Prostate gland (tissue), 2 donors: ENCODE results near the gene NPR2. TPM values are rescaled to one million over a fixed set of nuclear protein-coding genes. Genes with fewer than 3 reads are reported as not detected.

Source experiments
- DNase-seq: peaks from one replicate; pipeline ENCODE4 v3.0.0-alpha.2; 2019; ENCODE audit warnings: low spot score
- H3K27ac ChIP-seq, 2 donors: fragments of 200-600 bp; sonication (generic); 2 replicates each; pipeline ENCODE4 v1.5.1; 2017 to 2019
- H3K27me3 ChIP-seq: fragments of 200-600 bp; sonication (generic); replicated peaks from 2 replicates; pipeline ENCODE4 v1.5.1; 2019; ENCODE audit not compliant: insufficient read depth
- H3K36me3 ChIP-seq, 2 donors: fragments of 200-600 bp; sonication (generic); 1 replicate in 1 of 2; 2 replicates in 1 of 2; pipeline versions ENCODE4 v1.5.1 to v1.8.1; 2017 to 2019
- H3K4me1 ChIP-seq: fragments of 200-600 bp; sonication (generic); replicated peaks from 2 replicates; pipeline ENCODE4 v1.5.1; 2019
- H3K4me3 ChIP-seq, 2 donors: fragments of 200-600 bp; sonication (generic); 2 replicates each; pipeline ENCODE4 v1.5.1; 2017 to 2019
- H3K9me3 ChIP-seq: fragments of 200-600 bp; sonication (generic); 2 replicates; pipeline ENCODE4 v1.5.1; 2017
- POLR2A ChIP-seq: fragments of 450-650 bp; IDR thresholded peaks from one replicate; pipeline ENCODE4 v1.6.1; 2016; ENCODE audit warnings: antibody characterized with exemption, mild to moderate bottlenecking
- POLR2AphosphoS5 ChIP-seq: sonication (generic); formaldehyde crosslinking; IDR thresholded peaks from one replicate; pipeline ENCODE4 v1.6.1; 2017; ENCODE audit warnings: antibody characterized with exemption
- WGBS: methylation state at CpG from one replicate; pipeline ENCODE4 v1.1.5; 2018; 5-methylcytosine and 5-hydroxymethylcytosine counted together
- intact Hi-C: fragments of 100-400 bp; cut with DNase I; formaldehyde crosslinking; loops from one replicate; pipeline ENCODE4 v1.14.2; 2022
- total RNA-seq, 2 donors: library from RNA; depleted of rRNA; stranded (reverse); fragments of >200 nt; gene quantifications; one replicate each; pipeline ENCODE4 v1.1.0, GENCODE V29; 2016
- TF ChIP-seq, protein P1 (sequence below), 4 experiments: fragments of 200-600 bp in 2 of 4; fragments of 450-650 bp in 2 of 4; sonication (generic) in 2 of 4; IDR thresholded peaks; 1 replicate in 3 of 4; 2 replicates in 1 of 4; pipeline ENCODE4 v1.5.1; 2016 to 2019; ENCODE audit warnings: antibody characterized with exemption in 4 of 4, mild to moderate bottlenecking in 2 of 4, moderate library complexity in 2 of 4

NPR2 gene
- total RNA-seq, 2 donors from 2014 or later = 17.3 to 33.2 TPM

DNA sequence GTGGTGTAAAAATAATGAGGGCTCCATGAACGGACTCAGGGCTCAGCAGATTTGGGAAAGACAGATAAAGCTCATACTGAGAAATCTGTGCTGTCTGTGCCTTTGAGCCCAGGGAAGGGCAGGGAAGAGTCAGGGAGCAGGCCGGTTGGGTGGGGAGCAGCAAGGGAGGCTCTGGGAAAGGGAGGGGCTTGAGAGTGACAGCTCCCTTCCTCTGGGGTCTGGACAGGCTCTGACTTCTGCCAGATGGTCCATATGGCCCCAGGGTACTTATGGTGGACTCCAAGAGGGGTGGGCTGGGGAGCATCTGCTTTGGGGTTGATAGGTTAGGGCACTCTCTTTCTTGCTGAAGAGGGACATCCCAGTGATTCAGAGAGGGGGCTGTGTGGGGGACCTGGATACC is 2.1 kb downstream of the NPR2 start:
- H3K36me3 ChIP-seq = no peaks in the 10 kb centered on the region
- no peaks in the 10 kb centered on the region for H3K9me3 ChIP-seq
- 61% methylated on average over 2 of the region's 2 CpGs for WGBS
- peak overlapping the region in 1 of 2 donors; percentile 67 for H3K27ac ChIP-seq
- intact Hi-C loops = no loop called here
- H3K27me3 ChIP-seq = no peaks in the 10 kb centered on the region
- DNase-seq = no peak
- H3K4me1 ChIP-seq = no peaks in the 10 kb centered on the region
- TF ChIP-seq POLR2AphosphoS5 (no peak), POLR2A (no peak)
- TF ChIP-seq, protein P1, sequence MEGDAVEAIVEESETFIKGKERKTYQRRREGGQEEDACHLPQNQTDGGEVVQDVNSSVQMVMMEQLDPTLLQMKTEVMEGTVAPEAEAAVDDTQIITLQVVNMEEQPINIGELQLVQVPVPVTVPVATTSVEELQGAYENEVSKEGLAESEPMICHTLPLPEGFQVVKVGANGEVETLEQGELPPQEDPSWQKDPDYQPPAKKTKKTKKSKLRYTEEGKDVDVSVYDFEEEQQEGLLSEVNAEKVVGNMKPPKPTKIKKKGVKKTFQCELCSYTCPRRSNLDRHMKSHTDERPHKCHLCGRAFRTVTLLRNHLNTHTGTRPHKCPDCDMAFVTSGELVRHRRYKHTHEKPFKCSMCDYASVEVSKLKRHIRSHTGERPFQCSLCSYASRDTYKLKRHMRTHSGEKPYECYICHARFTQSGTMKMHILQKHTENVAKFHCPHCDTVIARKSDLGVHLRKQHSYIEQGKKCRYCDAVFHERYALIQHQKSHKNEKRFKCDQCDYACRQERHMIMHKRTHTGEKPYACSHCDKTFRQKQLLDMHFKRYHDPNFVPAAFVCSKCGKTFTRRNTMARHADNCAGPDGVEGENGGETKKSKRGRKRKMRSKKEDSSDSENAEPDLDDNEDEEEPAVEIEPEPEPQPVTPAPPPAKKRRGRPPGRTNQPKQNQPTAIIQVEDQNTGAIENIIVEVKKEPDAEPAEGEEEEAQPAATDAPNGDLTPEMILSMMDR (IDR thresholded peaks at IDR 0.05) = no peak
- no peak overlapping the region for H3K4me3 ChIP-seq

DNA sequence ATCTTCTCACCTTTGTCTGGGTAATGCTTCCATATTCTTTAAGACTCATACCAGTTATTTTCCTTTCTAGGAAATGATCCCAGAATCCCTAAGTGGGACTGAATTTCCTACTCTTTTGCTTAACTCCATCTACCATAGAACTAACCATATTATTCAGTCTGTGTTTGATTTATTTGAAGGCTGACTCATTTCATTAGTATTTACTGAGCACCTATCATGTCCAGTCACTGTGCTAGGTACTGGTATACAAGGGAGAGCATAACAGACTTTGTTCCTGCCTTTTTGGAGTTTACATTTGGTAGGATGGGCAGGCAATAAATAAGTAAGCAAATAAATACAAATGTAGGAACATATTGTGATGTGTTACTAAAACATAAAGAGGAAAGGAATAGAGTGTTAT is 4.3 kb downstream of the NPR2 start:
- Histone ChIP-seq H3K4me1 (no peaks in the 10 kb centered on the region), H3K36me3 (no peaks in the 10 kb centered on the region), H3K27me3 (no peaks in the 10 kb centered on the region), H3K4me3 (no peak overlapping the region), H3K9me3 (no peaks in the 10 kb centered on the region), H3K27ac (peak overlapping the region in 1 of 2 donors; percentile 67)
- DNase-seq = no peak
- intact Hi-C loops = no loop called here
- TF ChIP-seq, protein P1 (IDR thresholded peaks at IDR 0.05) = no peak
- peak; percentile 72 for TF ChIP-seq POLR2AphosphoS5

DNA sequence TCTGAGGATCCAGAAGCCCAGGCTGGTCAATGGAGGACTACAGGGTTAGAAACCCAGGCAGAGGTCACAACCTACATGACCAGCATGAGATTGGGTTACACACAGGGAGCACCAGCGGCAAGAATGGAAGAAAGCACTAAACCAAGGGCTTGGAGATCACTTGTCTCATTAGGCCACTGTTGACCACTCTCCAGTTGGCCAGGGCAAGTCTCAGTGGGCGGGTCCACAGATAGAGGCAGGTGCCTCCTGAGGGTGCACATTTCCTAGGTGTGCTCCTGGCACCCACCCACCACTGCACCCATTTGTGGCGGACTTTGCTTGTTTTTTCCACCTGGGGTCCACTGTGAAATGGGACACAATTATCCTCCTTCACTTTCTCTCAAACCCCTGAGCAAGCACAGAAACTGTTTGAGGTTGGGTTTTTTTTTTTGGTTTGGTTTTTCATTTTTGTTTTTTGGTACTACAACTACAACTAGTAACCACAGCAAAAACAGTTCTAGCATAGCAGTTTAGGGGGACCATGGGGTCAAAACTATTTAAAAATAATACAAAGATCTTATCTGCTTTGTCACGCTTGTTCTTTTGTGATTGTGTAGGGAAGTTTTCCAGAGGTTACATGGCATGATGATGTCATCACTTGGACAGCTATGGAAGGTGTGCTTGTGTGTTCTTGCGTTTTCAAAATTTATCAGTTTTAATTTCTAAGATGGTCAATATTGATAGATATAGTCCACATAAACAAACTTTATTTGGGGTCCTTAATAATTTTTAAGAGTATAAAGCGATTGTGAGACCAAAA is 6.1 kb downstream of the NPR2 start:
- H3K27me3 ChIP-seq = no peaks in the 10 kb centered on the region
- TF ChIP-seq POLR2A = no peak
- H3K36me3 ChIP-seq = no peaks in the 10 kb centered on the region
- H3K27ac ChIP-seq = no peak overlapping the region
- WGBS = 71% methylated on average over 6 of the region's 6 CpGs
- no peaks in the 10 kb centered on the region for H3K9me3 ChIP-seq
- intact Hi-C loops = no loop called here
- no peak for DNase-seq
- no peak overlapping the region for H3K4me3 ChIP-seq
- H3K4me1 ChIP-seq = no peaks in the 10 kb centered on the region

DNA sequence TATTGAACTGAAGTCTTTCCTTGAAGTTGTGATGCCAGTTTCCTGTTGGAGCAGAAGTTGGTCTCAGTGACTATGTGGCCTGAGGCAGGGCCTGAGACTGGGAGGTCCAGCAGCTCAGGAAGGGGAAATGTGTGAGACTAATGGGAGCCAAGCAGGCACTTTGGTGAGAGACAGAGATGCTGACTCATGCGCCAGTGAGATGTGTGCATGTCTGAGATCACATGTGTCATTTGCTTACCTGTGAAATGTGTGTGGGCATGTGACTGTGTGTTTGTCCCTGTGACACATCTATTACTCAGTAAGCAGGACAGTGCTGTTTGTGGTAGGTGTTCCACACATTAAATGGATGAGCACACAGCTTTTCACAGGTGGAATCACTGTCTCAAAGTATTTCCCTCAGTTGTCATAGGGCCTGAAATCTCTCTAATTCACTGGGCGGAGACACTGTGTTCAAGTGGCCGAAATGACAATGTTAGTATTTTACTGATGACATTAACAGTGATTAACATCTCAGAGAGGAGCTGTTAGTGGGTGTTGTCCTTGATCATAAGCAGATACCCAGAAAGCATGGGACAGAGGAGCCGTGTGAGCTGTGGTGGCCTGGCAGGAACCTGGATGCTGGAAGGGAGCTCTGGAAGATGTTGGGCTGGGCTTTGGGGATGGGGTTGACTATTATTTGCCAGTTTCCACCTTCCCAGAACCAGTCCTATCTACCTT is 7.4 kb downstream of the NPR2 start:
- 87% methylated on average over 4 of the region's 4 CpGs for whole genome bisulfite sequencing
- Histone ChIP-seq H3K4me3 (no peak overlapping the region), H3K9me3 (no peaks in the 10 kb centered on the region), H3K4me1 (no peaks in the 10 kb centered on the region), H3K36me3 (no peaks in the 10 kb centered on the region), H3K27ac (no peak overlapping the region), H3K27me3 (no peaks in the 10 kb centered on the region)
- no peak for DNase-seq
- intact Hi-C loops = no loop called here
- TF ChIP-seq, protein P1 (IDR thresholded peaks at IDR 0.05) = no peak
- TF ChIP-seq POLR2A = no peak
- no peak for TF ChIP-seq POLR2AphosphoS5

DNA sequence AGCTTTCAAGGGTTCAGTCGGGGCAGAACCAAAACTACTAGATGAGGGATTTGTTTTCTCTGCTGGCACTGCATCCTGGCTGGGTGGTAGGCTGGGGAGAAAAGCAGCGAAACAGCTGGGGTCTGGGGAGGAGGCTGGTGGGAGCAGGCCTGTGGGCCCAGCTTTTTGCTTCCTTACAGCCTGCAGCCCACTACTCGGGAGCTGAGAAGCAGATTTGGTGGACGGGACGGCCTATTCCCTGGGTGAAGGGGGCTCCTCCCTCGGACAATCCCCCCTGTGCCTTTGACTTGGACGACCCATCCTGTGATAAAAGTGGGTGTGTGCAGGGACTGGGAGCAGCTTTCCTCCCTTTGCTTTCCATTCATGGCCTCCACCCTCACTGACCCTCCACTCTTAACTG is 9.1 kb downstream of the NPR2 start:
- DNase-seq = no peak
- H3K9me3 ChIP-seq = no peaks in the 10 kb centered on the region
- intact Hi-C loops = no loop called here
- no peak overlapping the region for H3K4me3 ChIP-seq
- WGBS = 86% methylated on average over 7 of the region's 7 CpGs
- H3K4me1 ChIP-seq = no peaks in the 10 kb centered on the region
- TF ChIP-seq POLR2A (no peak), POLR2AphosphoS5 (no peak)
- TF ChIP-seq, protein P1 (IDR thresholded peaks at IDR 0.05) = no peak
- H3K27me3 ChIP-seq = no peaks in the 10 kb centered on the region
- H3K36me3 ChIP-seq = no peaks in the 10 kb centered on the region
- no peak overlapping the region for H3K27ac ChIP-seq
